NCI-H2171 treated with DMSO at 0.1 percent for 48 hours (cell line): ENCODE data around the gene ERG.

Source experiments
- DNase-seq: peaks from one replicate; lab custom pipeline; 2025; lab: John Stamatoyannopoulos, UW

Gene ERG

DNA sequence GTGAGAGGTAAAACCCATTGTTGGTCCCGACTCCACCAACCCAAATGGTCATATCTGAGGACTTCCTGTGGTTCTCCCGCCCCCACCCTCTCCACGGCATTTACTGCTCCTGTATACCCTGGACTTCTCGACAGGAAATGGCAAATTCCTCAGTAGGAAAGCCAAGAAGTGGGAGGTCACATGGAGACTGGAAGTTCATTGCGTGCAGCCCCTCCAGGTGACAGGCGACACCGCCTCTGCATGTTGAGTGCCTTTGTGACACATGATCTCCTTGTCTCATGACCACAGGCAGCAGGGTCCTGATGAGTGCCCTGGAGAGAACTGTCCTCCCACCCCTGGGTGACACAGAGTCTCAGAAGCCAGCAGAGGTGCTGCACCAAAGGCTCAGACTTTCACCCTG, 24.2 kb downstream of the ERG start:
- no peak for DNase-seq

DNA sequence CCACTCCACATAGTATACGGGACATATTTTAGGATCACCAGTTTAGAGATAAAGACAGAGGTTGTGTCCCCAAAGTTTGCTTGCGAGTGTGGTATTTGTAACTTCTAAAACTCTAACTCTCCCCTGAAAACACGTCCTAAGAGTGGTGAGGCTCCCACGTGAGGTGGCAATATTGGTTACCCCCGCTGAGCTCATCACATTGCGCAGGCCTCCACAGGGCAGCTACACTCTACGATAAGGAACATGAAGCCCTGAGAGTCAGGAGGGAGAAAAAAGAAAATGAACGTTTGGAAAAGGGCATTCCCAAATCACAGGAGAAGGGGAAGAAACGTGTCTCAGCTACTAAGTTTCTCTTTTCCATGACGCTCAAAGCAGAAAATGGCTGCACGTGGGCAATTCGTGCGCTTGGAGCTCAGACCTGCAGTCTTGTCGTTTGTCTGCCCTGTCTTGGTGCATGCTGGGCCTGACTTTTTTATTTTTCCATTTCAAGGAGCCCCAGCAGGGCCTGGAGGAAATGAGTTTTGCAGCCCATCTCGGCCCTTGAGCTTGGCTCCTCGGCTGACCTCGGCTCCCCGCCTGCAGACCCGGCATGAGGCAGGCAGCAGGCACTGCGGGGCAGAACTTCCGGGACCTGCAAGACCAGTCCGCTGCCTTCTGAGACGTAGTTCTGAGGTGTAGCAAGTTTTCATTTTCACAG, 25.7 kb downstream of the ERG start:
- DNase-seq = no peak

DNA sequence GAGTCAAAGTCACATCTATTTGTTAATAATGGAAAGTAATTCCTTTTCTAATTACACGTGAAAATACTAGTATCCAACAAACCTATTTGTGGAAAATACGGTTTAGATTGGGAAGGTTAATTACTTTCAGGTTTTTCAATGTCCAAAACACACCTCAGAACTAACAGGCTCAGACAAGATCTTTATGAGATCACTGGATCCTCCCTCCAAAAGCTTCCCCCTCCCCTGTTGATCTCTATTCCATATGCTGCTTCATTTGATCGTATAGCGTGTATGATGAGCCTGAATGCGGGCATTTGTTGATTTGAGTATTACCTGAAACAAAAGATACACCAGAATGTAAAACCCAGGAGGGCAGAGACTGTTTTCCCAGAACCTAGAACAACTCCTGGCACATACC, 26.5 kb downstream of the ERG start:
- no peak for DNase-seq

DNA sequence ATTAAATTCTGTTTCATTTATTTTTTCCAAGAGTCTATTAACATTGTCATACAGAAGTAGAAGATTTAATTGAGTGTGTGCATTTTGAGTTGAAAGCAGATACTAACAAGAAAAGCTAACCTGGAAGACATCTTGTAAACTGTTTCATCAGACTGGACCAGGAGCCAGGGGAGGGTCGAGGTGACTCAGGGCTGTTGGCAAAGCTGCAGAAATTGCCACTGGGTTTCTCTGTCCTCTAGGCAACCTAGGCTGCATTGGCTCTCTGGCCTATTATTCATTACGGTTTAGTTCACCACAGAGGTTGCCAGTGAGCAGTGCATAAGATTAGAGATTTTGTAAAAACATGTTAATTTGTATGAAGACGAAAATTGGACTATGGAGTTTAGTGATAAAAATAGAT, 27.5 kb downstream of the ERG start:
- DNase-seq = no peak

DNA sequence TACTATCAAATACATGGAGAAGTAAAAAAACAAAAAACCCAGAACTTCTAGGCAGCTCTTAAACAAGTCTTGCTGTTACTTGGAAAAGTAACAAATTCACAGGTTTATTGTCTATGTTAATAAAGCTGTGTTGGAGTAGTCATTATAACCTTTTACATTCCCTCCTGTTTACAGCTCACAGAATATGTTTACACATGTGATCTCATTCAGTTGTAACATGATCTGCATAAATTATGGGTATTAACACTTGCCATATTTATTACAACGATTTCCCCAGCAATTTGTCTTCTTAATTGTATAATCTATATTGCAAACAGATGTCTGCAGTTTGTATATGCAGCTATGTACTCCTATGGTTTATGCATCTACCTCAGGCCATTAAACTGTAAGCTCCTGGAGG, 28.6 kb downstream of the ERG start:
- DNase-seq = peak; percentile 8

DNA sequence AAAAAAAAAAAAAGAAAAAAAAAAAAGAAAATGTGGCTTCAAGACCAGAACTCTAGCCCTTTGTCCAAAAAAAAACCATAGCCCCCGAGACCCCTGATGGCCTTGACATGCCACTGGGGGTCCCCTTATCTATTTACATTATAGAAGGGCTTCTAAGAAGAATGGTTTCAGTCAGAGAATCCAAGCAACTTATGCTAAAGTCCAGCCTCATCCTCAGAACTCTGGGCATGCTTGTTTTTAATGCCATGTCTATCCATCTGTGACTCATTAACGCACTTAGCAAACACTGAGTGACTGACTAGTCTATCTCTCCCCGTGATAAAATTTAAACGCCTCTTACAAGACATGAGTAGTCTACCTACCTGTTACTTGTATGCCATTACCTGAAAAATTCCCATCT, 29.3 kb downstream of the ERG start:
- no peak for DNase-seq

DNA sequence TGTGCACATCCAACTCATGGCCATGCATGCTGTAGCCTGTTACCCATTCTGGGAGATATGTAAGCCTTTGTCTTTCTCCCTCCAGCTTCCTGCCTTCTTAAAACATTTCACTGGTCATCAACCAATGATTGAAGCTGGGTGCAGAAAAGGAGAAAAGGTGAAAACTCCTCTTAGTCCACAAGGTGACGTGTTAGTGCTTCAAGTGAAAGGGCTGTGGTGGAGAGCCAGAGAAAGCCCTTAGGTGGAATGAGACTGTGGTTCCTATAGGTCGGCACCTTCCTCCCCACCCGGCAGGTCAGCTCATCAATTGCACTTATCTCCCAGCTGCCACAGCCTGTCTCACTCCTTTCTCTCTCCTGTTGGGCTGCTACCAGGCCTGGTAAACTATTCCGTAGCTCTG, 30.4 kb downstream of the ERG start:
- DNase-seq = no peak

DNA sequence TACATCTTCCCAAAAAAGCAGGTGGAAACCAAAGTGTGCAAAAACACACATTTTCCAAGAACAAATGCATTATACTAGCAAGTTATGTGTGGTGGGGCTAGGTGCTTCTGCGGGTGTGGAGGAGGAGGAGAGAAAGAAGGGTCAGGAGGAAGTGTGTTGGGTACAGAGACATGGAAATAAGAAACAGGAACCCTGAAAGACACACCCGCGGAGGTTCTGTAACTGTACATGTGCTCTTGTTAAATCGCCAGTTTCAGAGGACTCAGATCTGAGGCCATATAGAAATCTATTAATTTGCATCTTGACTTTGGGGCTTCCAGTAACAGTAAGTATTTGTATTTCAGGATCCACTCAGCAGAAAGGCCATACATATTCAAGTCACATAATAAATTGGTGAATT, 30.9 kb downstream of the ERG start:
- DNase-seq = no peak

DNA sequence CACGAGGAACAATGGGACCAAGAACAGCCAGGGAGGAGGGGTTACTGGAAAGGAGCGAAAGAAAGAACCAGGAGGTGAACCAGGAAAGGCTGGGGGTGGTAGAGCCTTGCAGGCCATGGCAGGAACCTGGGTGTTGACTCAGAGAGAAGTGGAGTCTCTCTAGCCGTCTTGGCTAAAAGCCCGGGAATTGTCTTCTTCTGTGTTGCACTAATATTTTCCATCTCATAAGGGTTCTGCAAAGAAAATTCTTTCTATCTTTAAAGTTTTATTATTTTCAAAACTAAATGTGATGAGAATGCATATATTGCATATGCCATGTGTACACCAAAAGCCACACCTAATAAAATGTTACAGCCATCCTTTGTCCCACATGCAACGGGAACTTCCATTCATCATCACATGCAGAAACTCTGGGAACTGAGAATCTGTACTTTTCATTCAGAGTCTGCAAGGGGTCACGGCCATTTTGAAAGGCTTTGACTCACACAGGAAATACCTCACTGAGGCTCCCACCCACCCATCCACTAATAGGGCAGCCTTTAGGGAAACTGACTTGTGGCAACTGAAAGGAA, 38.0 kb downstream of the ERG start:
- no peak for DNase-seq

DNA sequence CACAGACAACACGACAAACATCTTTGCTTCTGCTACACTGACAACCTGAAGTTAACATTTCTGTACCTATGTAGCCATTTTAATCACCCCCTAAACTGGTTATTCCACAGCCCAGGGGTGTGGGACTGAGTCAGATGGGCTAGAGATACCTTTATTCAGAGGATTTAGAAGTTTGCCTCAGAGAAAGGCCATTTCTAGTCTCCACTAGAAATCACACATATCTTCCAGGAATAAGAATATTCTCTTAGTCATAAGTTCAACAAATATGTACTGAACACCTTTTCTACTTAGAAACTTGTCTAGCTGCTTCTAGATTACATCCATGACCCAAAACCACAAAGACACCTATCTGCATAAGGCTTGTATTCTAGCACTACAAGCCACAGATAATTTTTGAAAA, 38.8 kb downstream of the ERG start:
- DNase-seq = no peak

DNA sequence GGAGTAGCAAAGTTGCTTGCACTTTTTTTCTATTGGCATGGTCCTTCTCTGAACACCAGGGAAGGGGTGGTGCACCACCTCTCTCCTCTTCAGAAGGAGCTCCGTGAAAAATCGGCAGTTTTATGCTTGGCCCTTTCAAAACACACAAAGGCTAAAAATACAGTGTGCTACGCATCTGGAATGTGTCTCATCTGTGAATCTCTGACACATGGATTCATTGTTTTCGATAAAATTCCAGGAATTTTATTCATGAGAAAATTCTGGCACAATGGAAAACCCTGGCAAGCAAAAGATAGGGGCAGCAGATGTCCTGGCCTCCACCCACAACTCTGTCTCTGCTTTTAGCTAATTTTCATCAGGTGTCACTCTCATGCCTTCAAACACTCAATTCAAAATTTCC, 42.9 kb downstream of the ERG start:
- DNase-seq = no peak

DNA sequence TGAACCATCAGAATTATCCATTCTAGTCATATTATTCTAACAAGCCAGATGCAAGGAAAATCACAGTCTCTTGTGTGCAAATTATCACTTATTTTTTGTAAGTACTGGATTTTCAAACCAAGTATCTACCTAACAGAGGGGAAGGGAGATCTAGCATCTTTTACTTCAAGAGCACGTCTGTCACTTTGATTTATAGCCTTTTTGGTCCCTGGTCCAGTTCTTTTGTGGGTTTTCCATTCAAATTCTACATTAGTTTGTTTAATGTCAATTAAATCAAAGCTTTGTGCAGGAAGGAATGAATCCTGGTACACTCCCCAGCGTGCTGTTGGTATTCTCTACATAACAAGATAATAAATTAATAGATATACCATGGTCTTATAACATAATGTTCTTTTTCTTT, 43.6 kb downstream of the ERG start:
- no peak for DNase-seq

DNA sequence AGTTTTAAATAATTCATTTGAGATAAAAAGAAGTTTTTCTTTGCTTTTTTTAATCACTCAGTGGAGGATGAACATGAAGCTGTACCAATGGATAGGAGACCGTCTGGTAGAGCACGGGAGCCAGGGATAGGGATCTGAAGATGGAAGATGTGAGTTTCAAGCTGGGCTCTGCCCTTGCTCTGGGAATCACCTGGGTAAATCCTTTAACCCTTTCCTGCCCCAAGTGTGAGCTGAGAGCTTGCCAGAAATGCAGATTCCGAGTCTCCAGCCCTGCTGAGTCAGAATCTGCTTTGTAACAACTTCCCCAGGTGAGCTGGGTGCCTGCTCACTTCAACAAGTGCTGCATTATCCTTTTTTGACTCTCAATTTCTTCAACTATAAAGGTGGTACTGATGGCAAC, 44.1 kb downstream of the ERG start:
- no peak for DNase-seq

DNA sequence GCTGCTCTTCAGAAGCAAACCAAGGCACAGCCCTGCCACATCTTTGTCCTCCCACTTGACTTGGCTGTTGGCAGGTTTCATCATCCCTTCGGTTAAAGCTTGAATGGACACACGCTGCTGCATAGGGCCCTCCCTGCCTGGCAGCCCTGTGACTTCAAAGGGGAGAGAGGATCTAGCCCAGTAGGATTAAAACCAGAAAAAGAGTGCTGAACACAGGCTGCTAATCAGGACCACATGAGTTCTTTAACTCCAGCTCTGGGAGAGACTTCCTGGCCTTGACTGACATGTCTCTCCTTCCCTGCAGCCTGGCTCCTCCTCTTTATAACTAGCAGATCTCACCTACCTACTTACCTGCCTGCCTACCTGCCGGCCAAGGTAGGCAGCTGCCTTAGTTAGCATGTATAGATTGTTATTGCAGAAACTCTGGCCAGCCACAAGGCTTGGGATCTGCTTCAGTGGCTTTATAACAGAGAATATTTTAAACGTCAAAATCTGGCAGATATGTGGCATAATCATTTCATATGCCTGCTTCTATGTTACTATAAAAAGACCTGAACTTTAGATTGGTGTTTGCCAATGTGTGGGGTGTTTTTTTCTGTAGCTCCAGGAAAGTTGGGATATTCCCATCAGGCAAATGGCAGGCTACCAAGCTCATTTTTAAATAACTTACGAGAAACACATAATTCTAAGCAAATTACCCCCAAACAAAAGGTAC, 49.4 kb downstream of the ERG start:
- no peak for DNase-seq

DNA sequence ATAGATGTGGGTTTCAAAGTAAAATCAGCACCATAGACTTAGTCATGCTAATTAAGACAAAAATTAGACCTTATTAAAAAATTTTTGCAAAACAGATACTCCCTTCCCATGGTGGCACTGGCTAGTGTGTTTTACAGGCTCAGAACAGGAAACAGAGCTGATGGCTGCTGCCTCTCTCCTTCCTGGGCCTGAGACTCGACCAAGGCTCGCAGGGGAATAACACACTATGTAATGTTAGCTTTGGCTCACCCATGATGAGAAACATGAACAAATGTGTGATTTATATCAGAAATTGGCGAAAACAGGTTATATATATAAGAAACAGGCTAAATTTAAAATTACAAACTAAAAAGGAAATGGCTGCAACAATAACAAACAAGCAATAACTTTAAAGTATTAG, 50.7 kb downstream of the ERG start:
- no peak for DNase-seq

DNA sequence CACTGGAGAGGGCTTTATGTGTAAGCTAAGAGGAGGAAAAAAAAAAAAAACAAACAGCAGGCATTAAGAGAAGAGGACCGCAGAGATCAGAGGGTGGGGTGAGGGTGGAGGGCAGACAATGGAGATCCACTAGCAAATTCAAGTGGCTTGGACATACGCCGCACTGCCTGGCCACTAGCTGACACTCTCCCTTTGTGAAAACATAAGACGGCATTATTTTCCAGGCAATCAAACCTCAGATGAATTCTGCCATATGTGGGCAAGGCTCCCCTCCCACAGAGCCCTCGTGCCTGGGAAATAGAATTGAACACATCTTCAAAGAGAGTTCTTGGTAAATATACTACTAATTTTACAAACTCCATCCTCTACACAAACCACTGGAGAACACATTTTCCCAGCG, 53.6 kb downstream of the ERG start:
- DNase-seq = no peak

DNA sequence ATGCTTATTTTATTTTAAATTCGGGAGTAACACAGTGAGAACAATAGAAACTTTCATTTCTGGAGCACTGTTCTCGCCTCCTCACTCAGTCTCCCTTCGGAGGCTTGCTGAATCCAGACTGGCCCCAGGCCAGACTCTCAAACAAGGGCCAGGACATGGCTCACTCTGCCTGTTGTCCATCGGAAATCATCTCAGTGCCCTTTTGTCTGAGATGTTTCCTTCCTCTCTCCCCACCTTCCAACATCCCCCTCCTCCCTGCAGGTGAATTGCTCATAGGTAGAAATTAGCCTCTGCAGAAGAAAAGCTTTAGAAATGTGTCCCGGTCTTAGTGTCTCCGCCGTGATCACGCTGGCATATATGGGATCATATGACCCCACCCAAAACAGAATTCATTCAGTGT, 55.2 kb downstream of the ERG start:
- DNase-seq = no peak

DNA sequence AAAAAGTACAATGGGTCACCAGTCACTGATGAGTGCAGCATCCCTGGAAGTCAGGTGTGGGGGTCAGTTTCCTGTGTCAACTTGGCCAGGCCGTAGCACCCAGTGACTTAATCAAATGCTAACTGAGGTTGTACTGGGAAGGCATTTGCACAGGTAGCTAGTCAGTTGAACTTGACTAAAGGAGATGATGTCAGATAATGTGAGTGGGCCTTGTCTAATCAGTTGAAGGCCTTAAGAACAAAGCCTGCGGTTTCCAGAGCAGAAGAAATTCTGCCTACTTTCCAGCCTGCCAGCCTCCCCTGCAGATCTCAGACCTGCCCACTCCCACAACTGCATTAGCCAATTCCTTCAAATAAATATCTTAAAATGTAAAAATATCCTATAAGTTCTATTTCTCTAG, 57.1 kb downstream of the ERG start:
- no peak for DNase-seq

DNA sequence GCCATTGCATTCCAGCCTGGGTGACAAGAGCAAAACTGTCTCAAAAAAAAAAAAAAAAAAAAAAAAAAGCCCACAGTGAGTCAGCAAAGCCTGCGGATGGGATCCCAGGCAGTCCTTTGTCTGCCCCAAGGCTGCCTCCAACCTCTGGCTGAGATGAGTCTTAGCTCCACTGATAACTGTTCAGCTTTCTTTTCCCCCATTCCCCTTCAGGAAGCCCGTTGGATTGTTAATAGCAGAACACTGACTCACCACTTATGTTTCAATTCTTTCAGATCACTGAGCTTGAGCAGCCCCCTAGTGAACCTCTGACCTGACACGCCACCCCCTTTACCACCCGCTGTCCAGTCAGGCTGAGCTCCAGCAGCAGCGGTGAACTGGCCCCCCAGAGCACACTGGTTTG, 57.5 kb downstream of the ERG start:
- DNase-seq = no peak

DNA sequence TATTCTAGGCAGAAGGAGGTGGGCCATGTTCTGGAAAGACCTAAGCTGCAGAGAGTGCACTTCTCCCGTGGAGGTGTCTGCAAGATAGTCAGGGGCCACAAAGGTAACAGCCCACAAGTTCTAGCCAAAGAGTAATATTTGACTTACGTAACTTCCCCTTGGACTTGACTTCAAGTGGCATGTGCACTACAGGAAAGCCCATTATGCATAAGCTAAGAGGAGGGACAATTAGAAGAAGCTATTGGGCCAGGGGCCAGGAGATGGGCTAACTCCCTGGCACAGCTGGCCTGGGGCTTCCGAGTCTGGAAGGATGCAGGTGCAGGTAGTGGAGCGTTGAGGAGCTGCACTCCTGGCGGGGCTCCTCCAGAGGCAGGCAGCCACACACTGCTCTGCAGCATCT, 58.3 kb downstream of the ERG start:
- DNase-seq = no peak

DNA sequence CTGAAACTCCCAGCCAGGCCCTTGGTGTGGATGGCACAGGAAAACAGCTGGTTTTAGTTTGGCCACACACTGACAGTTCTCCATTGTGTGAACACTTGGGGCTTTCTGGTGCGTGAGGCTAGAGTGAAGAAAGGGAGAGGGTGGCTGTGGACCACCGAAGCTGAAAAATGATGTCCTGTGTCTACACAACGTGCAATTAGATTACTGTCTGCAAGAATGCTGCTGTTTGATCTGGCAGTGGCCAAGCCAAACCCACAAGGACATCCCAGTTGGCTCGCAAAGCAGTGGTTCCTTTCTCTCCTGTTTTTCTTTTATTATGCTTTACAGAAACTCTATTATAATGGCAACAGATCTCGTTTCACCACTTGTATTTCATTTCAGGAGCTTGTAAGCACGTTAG, 58.9 kb downstream of the ERG start:
- DNase-seq = no peak

DNA sequence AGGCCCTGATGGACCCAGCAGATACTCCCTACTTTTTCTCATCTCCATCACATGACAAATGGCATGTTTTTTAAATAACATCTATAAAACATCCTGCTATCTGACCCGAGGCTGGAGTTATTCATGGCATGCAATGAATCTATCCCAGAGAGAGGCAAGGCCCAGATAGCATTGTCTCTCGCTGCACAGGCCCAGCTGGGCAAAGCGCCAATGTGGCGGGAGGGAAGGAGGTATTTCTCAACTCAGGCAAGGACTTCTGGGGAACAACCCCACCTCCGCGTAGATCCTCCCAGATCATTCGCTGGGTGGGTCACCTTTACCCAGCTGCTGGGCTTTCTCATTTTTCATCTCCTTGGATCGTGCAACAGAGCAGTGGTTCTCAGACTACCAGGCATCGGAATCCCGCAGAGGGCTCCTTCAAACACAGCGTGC, 59.8 kb downstream of the ERG start:
- DNase-seq = no peak

DNA sequence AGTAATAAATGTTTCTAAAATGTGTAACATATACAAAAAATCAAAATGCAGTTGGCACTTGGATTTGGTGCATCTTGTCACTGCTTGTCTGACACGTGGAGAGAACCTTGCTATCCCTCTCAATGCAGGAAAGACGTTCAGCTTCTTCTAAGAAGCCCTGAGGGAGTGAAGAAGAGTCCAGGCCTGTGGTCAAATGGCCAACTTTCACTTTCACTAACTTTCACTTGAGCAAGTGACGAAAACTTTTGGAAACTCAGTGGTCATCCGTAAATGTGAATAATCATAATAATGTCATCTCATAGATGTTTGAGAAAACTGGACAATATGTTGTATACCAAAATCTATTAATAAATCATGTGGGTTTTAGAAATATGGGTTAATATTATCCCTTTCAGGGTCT, 61.9 kb downstream of the ERG start:
- no peak for DNase-seq
